Stomach (tissue), 4 donors: ENCODE results near the gene DNAAF1.

Experiments
- EP300 ChIP-seq: sonication (generic); formaldehyde crosslinking; IDR thresholded peaks from one replicate; pipeline ENCODE4 v1.6.1; 2017; ENCODE audit warnings: antibody characterized with exemption
- TF ChIP-seq, protein P1 (sequence below), 7 experiments: fragments of 450-650 bp in 4 of 7; fragments of 200-600 bp in 3 of 7; sonication (generic) in 3 of 7; IDR thresholded peaks; one replicate each; pipeline ENCODE4 v1.5.1; 2016 to 2019; ENCODE audit warnings: antibody characterized with exemption in 7 of 7, control low read depth in 2 of 7, mild to moderate bottlenecking in 1 of 7

DNA sequence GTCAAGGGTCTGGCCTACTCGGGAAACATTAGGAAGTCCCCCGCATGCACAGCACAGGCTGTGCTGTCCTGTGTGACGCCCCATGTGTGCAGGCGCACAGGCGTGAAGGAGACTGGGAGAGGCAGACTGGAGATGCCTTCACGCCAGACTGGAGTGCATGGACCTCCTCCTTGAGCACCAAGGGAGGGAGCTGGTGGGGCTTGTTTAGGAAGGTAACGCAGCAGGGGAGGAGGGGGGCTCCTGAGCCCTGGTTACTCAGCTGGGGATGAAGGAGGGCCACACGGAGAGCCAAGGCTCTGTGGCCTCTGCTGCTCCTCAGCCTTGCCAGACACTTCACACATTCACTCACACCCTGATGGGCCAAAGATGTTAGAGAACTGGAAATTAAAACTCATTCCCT lies 7.8 kb upstream of the DNAAF1 start:
- TF ChIP-seq, protein P1, sequence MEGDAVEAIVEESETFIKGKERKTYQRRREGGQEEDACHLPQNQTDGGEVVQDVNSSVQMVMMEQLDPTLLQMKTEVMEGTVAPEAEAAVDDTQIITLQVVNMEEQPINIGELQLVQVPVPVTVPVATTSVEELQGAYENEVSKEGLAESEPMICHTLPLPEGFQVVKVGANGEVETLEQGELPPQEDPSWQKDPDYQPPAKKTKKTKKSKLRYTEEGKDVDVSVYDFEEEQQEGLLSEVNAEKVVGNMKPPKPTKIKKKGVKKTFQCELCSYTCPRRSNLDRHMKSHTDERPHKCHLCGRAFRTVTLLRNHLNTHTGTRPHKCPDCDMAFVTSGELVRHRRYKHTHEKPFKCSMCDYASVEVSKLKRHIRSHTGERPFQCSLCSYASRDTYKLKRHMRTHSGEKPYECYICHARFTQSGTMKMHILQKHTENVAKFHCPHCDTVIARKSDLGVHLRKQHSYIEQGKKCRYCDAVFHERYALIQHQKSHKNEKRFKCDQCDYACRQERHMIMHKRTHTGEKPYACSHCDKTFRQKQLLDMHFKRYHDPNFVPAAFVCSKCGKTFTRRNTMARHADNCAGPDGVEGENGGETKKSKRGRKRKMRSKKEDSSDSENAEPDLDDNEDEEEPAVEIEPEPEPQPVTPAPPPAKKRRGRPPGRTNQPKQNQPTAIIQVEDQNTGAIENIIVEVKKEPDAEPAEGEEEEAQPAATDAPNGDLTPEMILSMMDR (IDR thresholded peaks at IDR 0.05): no peak
- no peak for TF ChIP-seq EP300
